Fibroblast of lung (primary cell): Measurements from ENCODE around the gene SHPK. TPM values are rescaled to one million over a fixed set of nuclear protein-coding genes. Genes with fewer than 3 reads are reported as not detected.
A peak's percentile ranks its signal among the peaks of the same experiment; 100 is the strongest.

Experiments
- DNase-seq, 2 donors: peaks; one replicate each; pipeline versions ENCODE4 v3.0.0 to v3.0.0-alpha.2; 2010; ENCODE audit warnings: low read depth in 2 of 2
- H2AFZ ChIP-seq: 2 replicates; pipeline ENCODE4 v1.5.1; 2012; ENCODE audit warnings: low read length, control low read depth, inconsistent platforms
- H3K27ac ChIP-seq: 2 replicates; pipeline ENCODE4 v1.5.1; 2011; ENCODE audit warnings: low read length, control low read depth; ENCODE audit not compliant: insufficient read depth
- H3K27me3 ChIP-seq: 2 replicates; pipeline ENCODE4 v1.5.1; 2011; ENCODE audit warnings: mild to moderate bottlenecking, low read length; ENCODE audit not compliant: control insufficient read depth, insufficient read depth
- H3K36me3 ChIP-seq: 2 replicates; pipeline ENCODE4 v1.5.1; 2011; ENCODE audit warnings: low read length; ENCODE audit not compliant: control insufficient read depth, insufficient read depth
- H3K4me1 ChIP-seq: 2 replicates; pipeline ENCODE4 v1.5.1; 2011; ENCODE audit warnings: low read length; ENCODE audit not compliant: control insufficient read depth, insufficient read depth; ENCODE audit errors: extremely low read depth
- H3K4me2 ChIP-seq: 2 replicates; pipeline ENCODE4 v1.5.1; 2011; ENCODE audit warnings: low read length, control low read depth; ENCODE audit not compliant: insufficient read depth; ENCODE audit errors: extremely low read depth
- H3K4me3 ChIP-seq, 4 experiments: fragments of 200-600 bp in 1 of 4; sonication (generic) in 1 of 4; replicated peaks in 1 of 4; 2 replicates each; pipeline ENCODE4 v1.5.1; 2011 to 2016; ENCODE audit warnings: low read length in 4 of 4, low read depth in 3 of 4, mild to moderate bottlenecking in 3 of 4, control low read depth in 2 of 4, inconsistent platforms in 1 of 4, mixed read lengths in 1 of 4; ENCODE audit not compliant: insufficient read depth in 1 of 4; ENCODE audit errors: control extremely low read depth in 1 of 4
- H3K79me2 ChIP-seq: 2 replicates; pipeline ENCODE4 v1.5.1; 2012; ENCODE audit warnings: mild to moderate bottlenecking, low read length, inconsistent platforms; ENCODE audit not compliant: control insufficient read depth, insufficient read depth
- H3K9ac ChIP-seq: 2 replicates; pipeline ENCODE4 v1.5.1; 2011; ENCODE audit warnings: mild to moderate bottlenecking, low read length, control low read depth; ENCODE audit not compliant: insufficient read depth
- H3K9me3 ChIP-seq: 2 replicates; pipeline ENCODE4 v1.5.1; 2012; ENCODE audit warnings: low read depth, low read length; ENCODE audit not compliant: control insufficient read depth, insufficient read depth
- H4K20me1 ChIP-seq: 2 replicates; pipeline ENCODE4 v1.5.1; 2011; ENCODE audit warnings: low read length; ENCODE audit not compliant: control insufficient read depth, insufficient read depth; ENCODE audit errors: extremely low read depth
- EZH2 ChIP-seq: IDR thresholded peaks from 2 replicates; pipeline ENCODE4 v1.5.1; 2012; ENCODE audit warnings: low read length, control low read depth, mild to moderate bottlenecking; ENCODE audit errors: missing control alignments
- polyA plus RNA-seq, 2 donors: library from polyadenylated mRNA; depleted of rRNA in 1 of 2; stranded (reverse) in 1 of 2; unstranded in 1 of 2; fragments of >200 nt; gene quantifications; 2 replicates each; pipeline ENCODE4 v1.2.1, GENCODE V29; 2011 to 2012; ENCODE audit warnings: missing spikeins in 1 of 2
- total RNA-seq: library from RNA; depleted of rRNA; stranded (reverse); fragments of >200 nt; gene quantifications from 2 replicates; pipeline ENCODE4 v1.2.1, GENCODE V29; 2014
- TF ChIP-seq, protein P1 (sequence below), 2 donors: IDR thresholded peaks in 1 of 2; conservative IDR thresholded peaks in 1 of 2; 1 replicate in 1 of 2; 2 replicates in 1 of 2; pipeline ENCODE4 v1.5.1; 2011 to 2012; ENCODE audit warnings: low read length in 2 of 2, control low read depth in 1 of 2, inconsistent platforms in 1 of 2, low read depth in 1 of 2, mild to moderate bottlenecking in 1 of 2

The SHPK gene
- total and polyA plus RNA-seq, 2 donors (not counting 1 experiment from before 2014, with no cell fraction given): 7.2 to 8.9 TPM

DNA sequence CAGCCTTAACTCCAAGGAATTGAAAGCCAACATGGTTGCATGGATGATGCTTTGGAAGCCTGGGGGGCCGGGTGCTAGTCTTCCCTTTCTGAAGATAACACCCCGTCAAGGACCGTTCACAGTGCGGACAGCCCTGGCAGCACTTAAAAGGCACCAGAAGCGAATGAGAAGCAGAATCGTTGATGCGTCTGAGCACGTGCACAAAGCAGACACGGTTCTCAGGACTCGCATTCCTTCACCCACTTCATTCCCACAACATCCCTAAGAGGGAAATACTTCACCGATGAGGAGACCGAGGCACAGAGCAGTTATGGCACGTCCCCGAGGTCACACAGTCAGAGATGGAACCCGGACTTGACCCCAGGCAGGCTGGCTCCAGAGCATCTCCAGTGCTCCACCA, 41.1 kb downstream of the SHPK start:
- no peaks in the 10 kb centered on the region for H4K20me1 ChIP-seq
- H3K79me2 ChIP-seq: no peaks in the 10 kb centered on the region
- H2AFZ ChIP-seq: no peak overlapping the region
- peak in 1 of 2 donors; percentile 80 for DNase-seq
- no peaks in the 10 kb centered on the region for H3K27me3 ChIP-seq
- no peak overlapping the region for H3K4me3 ChIP-seq
- no peaks in the 10 kb centered on the region for H3K4me1 ChIP-seq
- H3K27ac ChIP-seq: no peak overlapping the region
- no peaks in the 10 kb centered on the region for H3K36me3 ChIP-seq
- H3K9me3 ChIP-seq: no peaks in the 10 kb centered on the region
- no peak overlapping the region for H3K9ac ChIP-seq
- TF ChIP-seq, protein P1, sequence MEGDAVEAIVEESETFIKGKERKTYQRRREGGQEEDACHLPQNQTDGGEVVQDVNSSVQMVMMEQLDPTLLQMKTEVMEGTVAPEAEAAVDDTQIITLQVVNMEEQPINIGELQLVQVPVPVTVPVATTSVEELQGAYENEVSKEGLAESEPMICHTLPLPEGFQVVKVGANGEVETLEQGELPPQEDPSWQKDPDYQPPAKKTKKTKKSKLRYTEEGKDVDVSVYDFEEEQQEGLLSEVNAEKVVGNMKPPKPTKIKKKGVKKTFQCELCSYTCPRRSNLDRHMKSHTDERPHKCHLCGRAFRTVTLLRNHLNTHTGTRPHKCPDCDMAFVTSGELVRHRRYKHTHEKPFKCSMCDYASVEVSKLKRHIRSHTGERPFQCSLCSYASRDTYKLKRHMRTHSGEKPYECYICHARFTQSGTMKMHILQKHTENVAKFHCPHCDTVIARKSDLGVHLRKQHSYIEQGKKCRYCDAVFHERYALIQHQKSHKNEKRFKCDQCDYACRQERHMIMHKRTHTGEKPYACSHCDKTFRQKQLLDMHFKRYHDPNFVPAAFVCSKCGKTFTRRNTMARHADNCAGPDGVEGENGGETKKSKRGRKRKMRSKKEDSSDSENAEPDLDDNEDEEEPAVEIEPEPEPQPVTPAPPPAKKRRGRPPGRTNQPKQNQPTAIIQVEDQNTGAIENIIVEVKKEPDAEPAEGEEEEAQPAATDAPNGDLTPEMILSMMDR (conservative IDR thresholded peaks at IDR 0.05 in 1 of 2, IDR thresholded peaks at IDR 0.05 in 1 of 2; ENCODE audit: low read depth in 1 of 2, low read length in 2 of 2): no peak
- no peak for TF ChIP-seq EZH2
- H3K4me2 ChIP-seq: no peak overlapping the region

- H2AFZ ChIP-seq: no peak overlapping the region
- H3K36me3 ChIP-seq: no peaks in the 10 kb centered on the region
- TF ChIP-seq EZH2: no peak
- TF ChIP-seq, protein P1 (conservative IDR thresholded peaks at IDR 0.05 in 1 of 2, IDR thresholded peaks at IDR 0.05 in 1 of 2; ENCODE audit: low read depth in 1 of 2, low read length in 2 of 2): no peak
- no peaks in the 10 kb centered on the region for H4K20me1 ChIP-seq
- no peaks in the 10 kb centered on the region for H3K27me3 ChIP-seq
- H3K4me2 ChIP-seq: no peak overlapping the region
- H3K4me1 ChIP-seq: no peaks in the 10 kb centered on the region
- peak; percentile 55 to 91 for DNase-seq
- no peak overlapping the region for H3K4me3 ChIP-seq
- H3K9ac ChIP-seq: no peak overlapping the region
- no peaks in the 10 kb centered on the region for H3K9me3 ChIP-seq
- H3K79me2 ChIP-seq: no peaks in the 10 kb centered on the region
- no peak overlapping the region for H3K27ac ChIP-seq
These were observed 41.8 kb downstream of the SHPK start for GRCh38 chr17:3594051-3594800.

- Histone ChIP-seq H3K79me2 (no peaks in the 10 kb centered on the region), H3K9me3 (no peaks in the 10 kb centered on the region), H3K27ac (no peak overlapping the region), H4K20me1 (no peaks in the 10 kb centered on the region), H3K9ac (no peak overlapping the region), H3K4me3 (no peak overlapping the region), H2AFZ (no peak overlapping the region), H3K4me1 (no peaks in the 10 kb centered on the region), H3K27me3 (no peaks in the 10 kb centered on the region), H3K36me3 (no peaks in the 10 kb centered on the region), H3K4me2 (no peak overlapping the region)
- DNase-seq: no peak
- no peak for TF ChIP-seq EZH2
- TF ChIP-seq, protein P1 (conservative IDR thresholded peaks at IDR 0.05 in 1 of 2, IDR thresholded peaks at IDR 0.05 in 1 of 2; ENCODE audit: low read depth in 1 of 2, low read length in 2 of 2): no peak
These were observed 42.7 kb downstream of the SHPK start for GRCh38 chr17:3593384-3593783.
